ENCODE measurements around the gene TMEM217.
"Not testable (repeated sequence)": the region's sequence is repeated elsewhere in the genome, so short reads cannot be mapped to it uniquely, and the experiment has no call there.

Gene TMEM217

DNA sequence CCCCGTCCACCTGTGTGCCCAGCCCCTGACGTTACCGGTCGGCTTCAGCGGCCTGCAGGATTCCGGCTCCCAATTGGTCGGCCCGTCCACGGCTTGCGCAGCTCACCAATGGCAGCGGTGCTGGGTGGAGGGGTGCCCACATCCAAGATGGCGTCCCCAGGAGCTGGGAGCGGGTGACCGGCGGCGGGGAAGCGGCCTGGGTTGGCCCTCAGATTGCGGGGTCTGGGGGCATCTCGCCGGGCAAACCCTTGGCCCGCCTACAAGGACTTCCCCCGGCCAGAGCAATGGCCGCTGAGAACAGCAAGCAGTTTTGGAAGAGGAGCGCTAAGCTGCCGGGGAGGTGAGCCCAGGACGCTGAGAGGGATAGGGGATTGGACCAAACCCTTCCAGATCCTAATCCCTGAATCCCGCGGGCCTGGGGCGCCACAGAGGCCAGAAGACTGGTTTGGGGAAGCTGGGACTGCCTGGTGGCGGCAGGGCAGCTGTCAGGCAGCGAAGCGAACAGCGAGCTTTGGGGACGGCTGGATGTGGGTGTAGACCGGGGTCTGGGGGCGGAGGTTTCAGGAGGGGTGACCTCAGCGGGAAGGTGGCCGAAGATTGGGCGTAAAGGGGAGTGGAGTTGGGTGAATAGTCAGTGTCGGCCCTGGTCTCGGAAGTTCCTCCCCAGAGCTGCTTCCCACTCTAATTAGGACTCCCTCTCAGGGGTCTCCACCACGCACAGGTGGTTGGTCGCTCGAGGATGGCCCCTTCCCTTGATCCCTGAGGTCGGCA is at the start of gene TMEM217, which contains the start of gene TBC1D22B:
TSS of gene TMEM217 (minus strand) at position 511 of the 771 bp plus-strand sequence. CDS start 39,114 bp downstream, outside the sequence.
TSS of gene TBC1D22B (plus strand) at position 139 of the 771 bp plus-strand sequence. CDS start at position 285, 146 bp downstream.
- peak; percentile 97 for DNase-seq

DNA sequence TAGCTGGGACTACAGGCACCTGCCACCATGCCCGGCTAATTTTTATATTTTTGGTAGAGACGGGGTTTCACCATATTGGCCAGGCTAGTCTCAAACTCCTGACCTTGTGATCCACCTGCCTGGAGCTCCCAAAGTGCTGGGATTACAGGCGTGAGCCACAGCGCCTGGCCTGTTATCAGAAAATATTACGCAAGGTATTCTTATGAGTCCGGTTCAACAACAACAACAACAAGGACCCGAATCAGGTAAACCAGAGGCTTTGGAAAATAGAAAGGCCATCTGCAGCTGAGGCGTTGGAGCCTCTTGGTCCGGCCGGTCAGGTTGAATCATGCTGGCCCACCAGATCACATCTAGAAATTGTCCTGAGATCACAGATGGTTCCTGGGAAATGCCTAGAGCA is 49.5 kb upstream of the TMEM217 start:
- DNase-seq, result not testable (repeated sequence)

DNA sequence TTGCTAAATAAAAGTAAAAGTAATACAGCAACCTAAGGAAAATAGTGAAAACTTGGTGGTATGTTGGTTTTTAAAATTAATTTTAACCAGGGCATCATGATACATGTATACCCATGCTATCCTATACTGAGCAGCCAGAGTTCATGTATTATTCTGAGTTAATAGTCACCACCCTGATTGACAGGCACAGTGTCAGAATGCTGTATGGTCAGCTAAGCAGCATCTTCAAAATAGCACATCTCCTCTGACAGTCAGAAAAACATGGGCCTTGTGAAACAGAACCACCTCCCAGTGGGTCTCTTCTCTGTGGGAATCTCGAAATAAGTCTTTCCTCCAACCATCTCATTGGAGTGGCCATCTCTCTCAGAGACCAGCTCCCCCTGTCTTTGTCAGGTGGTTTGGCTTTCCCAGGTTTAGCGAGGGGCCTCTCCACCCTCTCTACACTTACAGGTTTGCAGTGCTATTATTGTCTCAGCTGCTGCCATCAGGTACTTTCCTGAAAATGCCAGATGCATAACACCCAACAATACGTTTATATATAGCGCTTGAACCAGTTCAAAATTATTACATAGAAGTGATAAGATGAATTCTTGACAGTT is 48.8 kb upstream of the TMEM217 start:
- DNase-seq, result no peak

DNA sequence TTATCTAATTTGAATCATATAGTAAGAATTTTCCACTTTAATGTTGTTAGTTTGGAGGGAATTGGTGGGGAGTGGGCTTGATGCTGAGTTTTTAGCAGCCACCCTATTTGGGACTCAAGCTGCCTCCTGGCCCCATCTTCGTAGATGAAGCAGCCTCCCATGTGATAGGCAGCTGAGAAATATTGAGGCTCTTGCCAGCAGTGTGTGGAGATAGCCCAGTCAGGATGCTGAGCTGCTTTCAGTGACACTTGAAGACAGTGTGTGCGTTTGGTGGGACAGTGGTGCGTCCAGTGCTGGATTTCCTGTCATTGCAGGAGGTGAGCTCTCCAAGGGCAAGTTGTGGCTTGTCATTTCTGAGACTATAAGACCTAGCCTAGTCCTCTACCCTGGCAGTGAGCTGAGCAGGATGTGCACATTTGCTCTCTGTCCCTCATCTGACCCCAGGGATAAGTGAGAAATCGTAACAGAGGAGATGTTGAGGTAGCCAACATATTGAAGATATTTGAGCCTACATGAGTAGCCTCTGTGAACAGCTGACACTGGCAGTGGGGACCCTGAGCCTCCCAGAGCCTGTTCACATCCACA is 48.0 kb upstream of the TMEM217 start:
- DNase-seq, result no peak

DNA sequence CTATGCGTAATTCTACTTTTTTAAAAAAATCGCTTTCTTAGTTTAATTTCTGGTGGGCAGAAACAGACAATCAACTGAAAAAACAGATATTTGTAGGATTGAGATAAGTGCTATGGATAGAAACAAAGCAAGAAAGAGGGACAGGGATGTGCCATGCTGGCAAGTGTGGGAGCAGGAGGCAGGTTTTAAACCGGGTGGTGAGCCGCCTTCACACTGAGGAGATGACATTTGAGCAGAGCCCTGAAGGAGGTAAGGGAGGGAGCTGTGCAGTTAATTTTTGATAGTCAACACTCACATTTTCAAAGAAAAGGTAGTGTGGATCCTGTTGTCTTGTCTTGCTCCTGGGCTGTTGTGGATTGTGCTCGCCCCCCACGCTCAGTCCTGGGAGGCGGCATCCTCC is 46.8 kb upstream of the TMEM217 start:
- no peak for DNase-seq

DNA sequence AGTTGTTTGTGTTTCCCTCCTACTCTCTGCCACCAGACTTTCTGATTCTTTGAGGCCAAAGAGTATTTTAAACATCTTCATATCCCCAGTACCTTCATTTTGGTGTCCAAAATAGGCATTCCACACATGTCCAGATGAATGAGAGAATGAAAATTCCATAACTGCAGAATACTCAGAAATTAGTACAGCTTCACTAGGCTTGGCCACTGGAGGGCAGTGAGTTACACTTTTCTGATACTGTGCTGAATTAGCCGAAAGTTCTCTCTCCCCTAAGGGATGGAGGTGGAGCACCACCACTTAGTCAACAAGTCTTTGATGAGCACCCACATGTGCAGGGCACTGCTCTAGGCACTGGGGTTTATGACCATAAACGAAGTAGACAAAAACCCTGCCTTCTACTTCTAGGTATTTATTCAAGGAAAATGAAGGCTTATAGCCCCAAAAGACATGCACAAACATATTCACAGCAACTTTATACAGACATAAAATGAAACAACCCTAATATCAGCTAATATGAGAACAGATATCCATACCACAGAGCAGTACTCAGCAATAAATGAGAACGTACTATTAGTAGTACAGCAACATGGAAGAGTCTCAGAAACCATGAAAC is 46.1 kb upstream of the TMEM217 start:
- peak; percentile 7 for DNase-seq

DNA sequence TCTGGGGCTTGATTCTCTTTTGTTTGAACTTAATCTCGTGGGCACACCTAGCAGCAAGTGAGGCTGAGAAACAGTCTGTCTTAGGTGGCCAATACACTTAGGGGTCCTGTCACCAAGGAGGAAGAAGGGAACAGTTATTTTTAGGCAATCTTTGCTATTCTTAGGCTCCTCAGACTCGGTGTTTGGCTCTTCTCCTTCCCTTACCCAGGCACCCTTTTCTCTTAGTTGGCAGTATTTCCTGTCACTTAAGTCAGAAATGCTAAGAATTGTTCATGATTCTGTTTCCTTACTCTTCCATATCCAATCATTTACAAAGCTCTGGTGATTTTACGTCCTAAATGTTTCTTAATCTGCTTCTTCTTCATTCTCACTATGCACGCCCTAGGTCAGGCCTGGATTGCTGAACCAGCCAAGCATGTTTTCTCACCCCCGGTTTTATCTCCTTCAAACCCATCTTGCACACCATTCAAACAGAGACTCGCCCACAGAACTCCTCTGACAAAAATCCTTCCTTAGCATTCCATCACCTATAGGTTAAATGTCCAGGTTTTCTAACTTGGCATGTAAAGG is 45.2 kb upstream of the TMEM217 start:
- DNase-seq, result no peak

DNA sequence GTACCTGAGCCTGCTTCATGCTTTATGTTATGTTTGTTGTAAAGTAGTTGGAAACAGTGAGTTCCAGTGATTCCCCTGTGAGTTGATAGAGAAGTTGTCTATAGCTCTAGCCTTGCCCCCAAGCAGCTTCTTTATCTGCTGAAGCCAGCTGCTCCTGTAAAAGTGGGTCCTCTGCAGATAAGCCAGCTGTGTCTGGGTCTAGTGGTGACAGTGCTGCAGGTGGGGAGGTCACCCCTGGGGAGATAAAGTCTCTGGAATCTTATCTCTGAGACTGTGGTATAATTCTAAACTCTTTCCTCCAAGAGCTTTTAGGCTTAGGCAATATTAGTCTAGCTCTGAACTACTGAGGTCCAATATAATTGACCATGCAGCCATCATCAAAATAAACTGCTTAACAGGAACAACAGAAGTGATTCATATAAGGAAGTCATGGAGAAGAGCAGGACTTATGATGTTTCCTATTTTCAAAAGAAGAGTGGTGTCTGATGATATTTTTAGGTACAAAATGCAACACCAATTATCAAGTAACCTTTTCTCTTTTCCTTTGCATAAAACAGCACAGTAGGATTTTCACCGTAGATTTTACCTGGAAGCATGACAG is 44.2 kb upstream of the TMEM217 start:
- no peak for DNase-seq

DNA sequence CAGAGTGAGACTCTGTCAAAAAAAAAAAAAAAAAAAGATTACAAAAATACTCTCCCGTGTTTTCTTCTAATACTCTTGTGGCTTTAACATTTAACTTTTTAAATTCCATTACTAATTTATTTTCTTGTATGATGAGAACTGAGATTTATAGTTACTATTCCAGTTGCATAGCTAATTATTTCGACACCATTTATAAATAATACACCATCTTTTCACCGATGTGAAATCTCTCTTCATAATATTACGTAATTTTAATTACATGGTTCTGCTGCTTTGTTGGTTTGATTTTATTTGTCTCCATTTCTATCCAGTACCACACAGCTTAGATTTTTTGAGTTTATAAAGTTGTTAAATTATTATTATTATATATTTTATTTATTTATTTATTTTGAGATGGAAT is 42.0 kb upstream of the TMEM217 start:
- no peak for DNase-seq

DNA sequence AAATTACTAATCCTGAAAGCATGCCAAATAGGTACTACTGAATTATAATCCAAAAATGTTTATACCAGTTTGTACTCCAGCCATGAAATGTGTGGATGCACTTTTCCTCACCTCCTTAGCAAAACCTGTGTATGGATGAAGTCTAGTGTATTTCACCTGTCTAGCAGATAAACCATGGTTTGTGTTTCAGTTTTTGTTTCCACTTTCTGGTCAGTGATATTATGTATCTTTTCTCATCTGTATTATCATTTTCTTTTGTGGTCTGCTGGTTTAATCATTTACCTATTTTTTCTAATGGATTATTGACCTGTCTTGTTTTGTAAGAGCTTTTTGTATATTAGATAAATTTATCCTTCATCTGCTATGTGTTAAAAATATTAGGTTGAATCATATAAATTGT is 41.0 kb upstream of the TMEM217 start:
- no peak for DNase-seq

DNA sequence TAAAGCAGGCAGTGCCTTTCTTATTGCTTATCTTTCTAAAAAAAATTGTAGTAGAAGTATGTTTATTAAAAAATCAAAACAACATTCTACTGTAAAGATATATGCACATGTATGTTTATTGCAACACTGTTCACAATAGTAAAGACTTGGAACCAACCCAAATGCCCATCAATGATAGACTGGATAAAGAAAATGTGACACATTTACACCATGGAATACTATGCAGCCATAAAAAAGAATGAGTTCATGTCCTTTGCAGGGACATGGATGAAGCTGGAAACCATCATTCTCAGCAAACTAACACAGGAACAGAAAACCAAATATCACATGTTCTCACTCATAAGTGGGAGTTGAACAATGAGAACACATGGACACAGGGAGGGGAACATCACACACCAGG is 39.7 kb upstream of the TMEM217 start:
- not testable (repeated sequence) for DNase-seq

DNA sequence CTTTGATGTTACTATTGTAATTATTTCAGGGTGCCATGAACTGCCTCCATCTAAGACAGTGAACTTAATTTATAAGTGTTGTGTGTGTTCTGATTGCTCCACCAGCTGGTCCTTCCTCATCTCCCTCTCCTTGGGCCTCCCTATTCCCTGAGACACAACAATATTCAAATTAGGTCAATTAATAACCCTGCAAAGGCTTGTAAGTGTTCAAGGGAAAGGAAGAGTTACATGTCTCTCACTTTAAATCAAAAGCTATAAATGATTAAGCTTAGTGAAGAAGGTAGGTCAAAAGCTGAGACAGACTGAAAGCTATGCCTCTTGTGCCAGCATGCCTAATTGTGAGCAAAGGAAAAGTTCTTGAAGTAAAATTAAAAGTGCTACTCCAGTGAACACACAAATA is 35.5 kb upstream of the TMEM217 start:
- DNase-seq, result no peak

DNA sequence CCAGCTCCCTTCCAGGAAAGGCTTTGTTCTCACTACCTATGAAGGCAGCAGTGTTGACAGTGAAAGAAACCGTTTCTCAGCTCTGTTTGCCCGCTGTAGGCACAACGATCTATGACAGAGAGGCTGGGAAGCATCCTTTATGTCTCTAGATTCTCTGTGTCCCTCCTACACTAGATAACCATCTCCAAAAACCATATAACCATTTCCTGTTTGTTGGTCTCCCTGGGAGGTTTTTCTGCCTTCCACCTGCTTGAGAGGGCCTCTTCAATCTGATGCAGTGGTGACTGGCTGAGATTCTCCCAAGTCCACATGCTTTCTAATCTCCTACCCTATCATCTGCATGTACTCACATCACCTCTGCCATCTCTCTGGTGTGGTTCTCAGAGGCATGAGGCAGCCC is 32.0 kb upstream of the TMEM217 start:
- DNase-seq, result peak; percentile 22

DNA sequence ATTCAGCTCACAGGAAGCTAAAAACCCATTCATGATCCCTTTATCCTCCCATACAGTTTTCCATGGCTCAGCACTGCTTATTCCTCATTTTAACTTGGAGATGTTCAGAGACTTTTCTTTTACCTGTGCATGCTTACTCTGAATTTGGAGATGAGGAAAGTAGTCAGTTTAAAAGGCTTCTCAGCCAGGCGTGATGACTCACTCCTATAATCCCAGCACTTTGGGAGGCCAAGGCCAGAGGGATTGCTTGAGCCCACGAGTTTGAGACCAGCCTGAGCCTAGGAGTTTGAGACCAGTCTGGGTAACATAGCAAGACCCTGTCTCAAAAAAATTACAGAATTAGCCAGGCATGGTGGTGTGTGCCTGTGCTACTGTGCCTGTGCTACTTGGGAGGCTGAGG is 30.3 kb upstream of the TMEM217 start:
- no peak for DNase-seq

DNA sequence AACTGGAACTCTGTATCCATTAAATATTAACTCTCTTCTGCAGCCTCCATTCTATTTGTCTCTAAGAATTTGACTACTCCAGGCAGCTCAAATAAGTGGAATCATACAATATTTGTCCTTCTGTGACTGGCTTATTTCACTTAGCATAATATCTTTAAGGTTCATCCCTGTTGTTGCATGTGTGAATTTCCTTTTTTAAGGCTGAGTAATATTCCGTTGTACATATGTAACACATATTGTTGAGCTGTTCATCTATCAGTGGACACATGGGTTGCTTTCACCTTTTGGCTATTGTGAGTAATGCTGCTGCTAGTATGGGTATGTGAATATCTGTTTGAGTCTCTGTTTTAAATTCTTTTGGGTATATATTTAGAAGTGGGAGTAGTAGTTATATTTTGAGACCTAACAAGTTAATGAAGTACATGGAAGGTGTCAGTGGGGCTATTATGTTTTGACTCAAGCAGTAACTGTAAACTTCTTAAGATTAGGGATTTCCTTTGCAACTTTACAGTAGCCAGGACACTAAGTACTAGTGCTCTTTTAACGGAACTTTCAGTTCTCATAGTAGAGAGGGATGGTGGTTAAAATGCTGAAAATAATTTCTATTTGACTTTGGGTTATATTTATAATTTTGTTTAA is 29.7 kb upstream of the TMEM217 start:
- DNase-seq, result no peak

DNA sequence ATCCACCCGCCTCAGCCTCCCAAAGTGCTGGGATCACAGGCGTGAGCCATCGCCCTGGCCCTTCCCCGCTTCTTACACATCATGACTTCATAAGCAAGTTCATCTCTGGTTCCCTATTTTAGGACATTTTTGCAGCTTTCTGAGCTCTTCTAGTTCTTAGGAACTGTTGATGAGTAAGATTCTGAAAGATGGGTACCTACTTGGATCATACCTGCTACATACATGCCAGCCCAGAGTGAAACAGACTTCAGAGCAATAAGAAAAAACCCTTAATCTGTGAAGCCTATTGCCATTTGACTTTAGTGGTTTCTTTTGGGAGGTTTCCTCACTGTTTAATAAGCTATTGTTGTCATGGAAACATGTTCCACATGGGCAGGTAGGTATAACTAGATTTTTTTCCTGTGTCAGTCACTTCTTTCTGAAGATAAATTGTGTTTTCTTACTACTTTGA is 27.9 kb upstream of the TMEM217 start:
- DNase-seq, result no peak

DNA sequence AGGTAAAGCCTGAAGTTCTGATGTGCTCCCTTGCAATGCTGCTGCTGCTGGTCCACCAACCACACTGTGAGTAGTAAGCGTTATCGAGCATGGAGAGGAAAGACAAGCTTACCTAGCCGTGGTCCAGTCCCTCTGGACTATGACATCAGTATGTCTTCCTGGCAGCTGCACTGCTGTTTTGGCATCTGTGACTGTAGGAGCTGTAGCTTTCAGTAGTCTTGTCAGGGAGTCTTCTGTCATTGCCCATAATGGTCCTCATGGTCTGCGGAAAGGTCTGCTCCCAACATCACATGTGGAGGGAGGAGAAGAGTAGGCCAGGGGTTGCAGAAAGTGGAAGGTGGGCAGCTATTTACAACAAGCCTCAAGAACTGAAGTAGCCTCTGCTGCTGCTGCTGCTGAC is 26.8 kb upstream of the TMEM217 start:
- no peak for DNase-seq

DNA sequence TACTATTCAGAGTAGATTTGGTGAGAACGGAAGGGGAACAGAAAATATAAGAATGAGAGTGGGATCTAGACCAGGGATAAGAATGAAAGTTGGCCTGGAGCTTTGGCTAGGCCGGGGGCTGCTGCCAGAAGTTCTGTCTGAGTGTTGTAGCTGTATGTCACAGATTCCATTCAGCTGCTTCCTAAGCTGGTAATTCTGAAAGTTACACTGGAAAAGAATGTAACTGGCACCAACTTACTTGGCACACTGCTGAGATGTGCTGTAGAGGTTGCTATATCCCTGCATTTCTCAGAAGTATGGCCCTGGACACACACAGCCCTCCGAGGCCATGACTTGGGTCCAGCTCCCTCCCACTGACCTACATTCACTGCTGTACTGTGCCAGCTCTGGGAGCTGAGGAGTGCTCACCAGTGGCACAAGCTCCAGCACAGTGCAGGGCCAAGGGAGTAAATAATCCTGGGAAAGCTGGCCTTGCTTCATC is 25.8 kb upstream of the TMEM217 start:
- DNase-seq, result no peak

DNA sequence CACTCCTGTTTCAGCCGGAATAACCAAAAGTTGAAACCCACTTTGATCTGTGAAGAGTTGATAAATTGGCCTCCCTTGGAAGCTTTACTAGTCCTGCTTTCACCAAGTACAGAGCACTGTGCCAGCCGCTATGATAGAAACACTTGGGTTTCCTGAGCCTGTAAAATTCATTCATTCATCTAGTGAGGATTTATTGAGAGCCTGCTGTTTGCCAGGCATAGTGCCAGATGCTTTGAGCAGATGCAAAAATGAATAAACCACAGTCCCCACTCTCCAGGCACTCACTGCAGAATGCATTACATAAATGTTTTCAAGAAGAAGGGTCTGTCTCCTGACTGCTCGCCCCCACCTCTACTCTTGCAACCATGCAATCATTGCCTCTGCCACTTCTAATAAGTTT is 25.3 kb upstream of the TMEM217 start:
- DNase-seq, result no peak

DNA sequence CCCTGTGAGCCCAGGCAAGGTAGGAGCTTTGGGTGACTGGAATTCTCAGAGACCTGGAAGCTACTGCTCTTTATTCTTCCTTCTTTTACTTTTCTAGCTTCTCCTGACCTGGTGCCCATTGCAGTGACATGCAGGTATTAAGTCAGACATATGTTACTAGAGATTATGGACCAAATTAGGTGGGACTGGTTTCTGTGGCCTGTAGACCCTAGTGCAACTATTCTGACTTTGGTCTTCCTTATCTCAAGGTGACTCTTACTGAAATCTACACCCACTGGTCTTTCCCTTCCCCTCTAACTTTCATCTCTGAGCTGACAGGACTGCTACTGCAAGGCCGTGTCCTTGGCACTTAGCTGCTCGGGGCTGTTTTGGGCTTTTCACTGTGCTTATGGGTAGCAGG is 24.4 kb upstream of the TMEM217 start:
- DNase-seq, result no peak

DNA sequence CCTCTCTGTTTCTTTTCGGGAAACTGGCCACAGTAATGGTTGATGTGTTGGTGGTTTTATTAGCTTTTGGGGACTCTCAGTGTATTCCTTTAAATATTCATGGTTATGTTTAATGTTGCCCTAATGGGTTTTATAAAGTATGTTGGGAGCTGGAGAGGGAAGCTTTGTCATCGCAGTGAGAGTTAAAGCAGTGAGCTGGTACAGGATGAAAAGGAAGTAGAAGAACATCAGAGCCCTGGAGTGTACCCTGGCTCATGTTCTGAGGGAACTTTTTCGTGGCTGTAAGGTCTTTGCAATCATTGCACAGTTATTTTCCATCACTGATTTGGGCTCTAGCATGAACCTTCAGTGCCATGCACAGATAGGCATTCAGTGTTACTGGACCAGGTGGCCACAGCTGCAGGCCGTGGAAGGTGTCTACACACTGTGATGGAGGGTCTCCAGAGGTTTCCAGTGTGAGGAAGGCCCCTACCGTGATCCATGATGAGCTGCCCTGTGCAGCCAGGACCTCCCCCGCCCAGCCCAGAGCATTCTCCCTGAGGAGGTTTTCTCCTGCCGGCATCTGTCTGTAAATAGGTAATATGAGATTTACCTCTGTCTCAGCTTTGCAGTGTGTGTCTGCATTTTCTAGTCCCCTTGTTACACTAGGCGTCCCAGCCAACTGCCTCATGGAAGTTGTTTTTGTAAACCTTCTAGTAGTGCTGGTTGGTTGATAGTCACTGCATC is 22.4 kb upstream of the TMEM217 start:
- DNase-seq, result no peak
